K562 (cell line): Measurements from ENCODE around the gene RNF4. TPM values are rescaled to one million over a fixed set of nuclear protein-coding genes. Genes with fewer than 3 reads are reported as not detected.

Experiments used
- ATAC-seq: fragments of 200-7000 bp; cut with Tn5 transposase; 3 replicates; pipeline ENCODE4 v1.9.1; 2020; ENCODE audit warnings: moderate library complexity
- BruUV-seq: library from RNA; stranded (reverse); fragments of 400-500 nt; replicated peaks from 2 replicates; lab custom pipeline; 2021; lab: Mats Ljungman, UMichigan
- CTCF ChIA-PET: fragments of 300-600 bp; formaldehyde crosslinking; extraction: SDS; loops from one replicate; lab custom pipeline; 2021; ENCODE audit warnings: low intra/inter-chr PET ratio; lab: Yijun Ruan, JAX
- POLR2A ChIA-PET: fragments of 300-600, 350-650 bp; sonication (Branson Sonifier 250); formaldehyde crosslinking; extraction: SDS; loops from one replicate; lab custom pipeline; 2021; ENCODE audit warnings: antibody characterized with exemption, inconsistent platforms; lab: Yijun Ruan, JAX
- DNase-seq, 4 experiments: peaks; one replicate each; pipeline versions ENCODE4 v3.0.0 to v3.0.0-alpha.2; 2011 to 2018; ENCODE audit warnings: low spot score in 3 of 4, mixed read lengths in 3 of 4; ENCODE audit errors: extremely low read depth in 1 of 4
- FAIRE-seq: peaks from 2 replicates; lab custom pipeline; 2011; peaks lifted over from hg19 to GRCh38; lab: Jason Lieb, UNC
- H2AFZ ChIP-seq: 2 replicates; pipeline ENCODE4 v1.6.0; 2011; ENCODE audit warnings: low read depth, low read length, control low read depth, inconsistent platforms
- H3K27ac ChIP-seq: fragments of 200-600 bp; 3 replicates; pipeline ENCODE4 v1.8.0; 2011; ENCODE audit warnings: low read depth, mild to moderate bottlenecking, control low read depth, inconsistent platforms, low read length, moderate library complexity, mixed read lengths; ENCODE audit errors: extremely low read depth
- H3K27me3 ChIP-seq, 2 experiments: fragments of 300-600 bp in 1 of 2; 2 replicates in 1 of 2; 3 replicates in 1 of 2; pipeline versions ENCODE4 v1.6.0 to v1.8.0; 2011; ENCODE audit warnings: inconsistent platforms in 2 of 2, low read length in 2 of 2, mild to moderate bottlenecking in 1 of 2, mixed read lengths in 1 of 2, moderate library complexity in 1 of 2; ENCODE audit not compliant: control insufficient read depth in 2 of 2, insufficient read depth in 2 of 2
- H3K36me3 ChIP-seq: fragments of 300-600 bp; 3 replicates; pipeline ENCODE4 v1.8.0; 2011; ENCODE audit warnings: mild to moderate bottlenecking, low read length, inconsistent platforms; ENCODE audit not compliant: control insufficient read depth, insufficient read depth
- H3K4me1 ChIP-seq, 2 experiments: fragments of 200-600 bp in 1 of 2; replicated peaks in 1 of 2; 2 replicates in 1 of 2; 3 replicates in 1 of 2; pipeline versions ENCODE4 v1.5.1 to v1.8.0; 2011; ENCODE audit warnings: inconsistent platforms in 2 of 2, low read length in 2 of 2, mild to moderate bottlenecking in 1 of 2, mixed read lengths in 1 of 2, moderate library complexity in 1 of 2; ENCODE audit not compliant: control insufficient read depth in 2 of 2, insufficient read depth in 2 of 2
- H3K4me2 ChIP-seq: 2 replicates; pipeline ENCODE4 v1.6.1; 2011; ENCODE audit warnings: low read length, control low read depth, inconsistent platforms, mixed read lengths; ENCODE audit not compliant: insufficient read depth
- H3K4me3 ChIP-seq: fragments of 200-600 bp; sonication (generic), shearing (Covaris generic); 2 replicates; pipeline ENCODE4 v1.5.1; 2016; ENCODE audit warnings: control low read depth, inconsistent platforms
- H3K79me2 ChIP-seq: fragments of 200-600 bp; 3 replicates; pipeline ENCODE4 v1.8.0; 2011; ENCODE audit warnings: low read length, inconsistent platforms; ENCODE audit not compliant: control insufficient read depth, insufficient read depth
- H3K9ac ChIP-seq, 2 experiments: 2 replicates each; pipeline versions ENCODE4 v1.6.0 to v1.6.1; 2011; ENCODE audit warnings: low read depth in 2 of 2, low read length in 2 of 2, control low read depth in 1 of 2, inconsistent platforms in 1 of 2, mild to moderate bottlenecking in 1 of 2, mixed read lengths in 1 of 2; ENCODE audit not compliant: insufficient read depth in 1 of 2
- H3K9me1 ChIP-seq: one replicate; pipeline ENCODE4 v1.6.0; 2011; ENCODE audit warnings: inconsistent platforms, mild to moderate bottlenecking, low read length, moderate library complexity; ENCODE audit not compliant: control insufficient read depth, insufficient read depth
- H3K9me3 ChIP-seq: replicated peaks from 2 replicates; pipeline ENCODE4 v1.5.1; 2011; ENCODE audit warnings: low read depth, low read length, inconsistent platforms; ENCODE audit not compliant: control insufficient read depth, insufficient read depth
- H4K20me1 ChIP-seq: replicated peaks from 2 replicates; pipeline ENCODE4 v1.6.1; 2011; ENCODE audit warnings: low read length, inconsistent platforms, mixed read lengths; ENCODE audit not compliant: control insufficient read depth, insufficient read depth
- MLX ChIP-seq, 2 experiments: fragments of 450-650 bp in 1 of 2; sonication (generic) in 1 of 2; formaldehyde crosslinking; conservative IDR thresholded peaks; 2 replicates each; pipeline versions ENCODE4 v1.4.0 to v1.8.1; 2020 to 2022; ENCODE audit warnings: mild to moderate bottlenecking in 1 of 2, missing genetic modification reagents in 1 of 2
- ZNF584 ChIP-seq: fragments of 200-800 bp; sonication (Bioruptor generic); IDR thresholded peaks from 2 replicates; pipeline ENCODE4 v1.6.1; 2016; ENCODE audit warnings: low read depth, mild to moderate bottlenecking, missing genetic modification characterization, missing compliant biosample characterization
- WGBS: fragments of 100-300 bp; shearing (Covaris generic); methylation state at CpG from one replicate; pipeline ENCODE4 v1.1.6; 2016; ENCODE audit warnings: low coverage, mixed read lengths; ENCODE audit not compliant: insufficient coverage; ENCODE audit errors: missing lambda C conversion rate; 5-methylcytosine and 5-hydroxymethylcytosine counted together
- in situ Hi-C: fragments of 300-500 bp; cut with MboI; formaldehyde crosslinking; loops from 4 replicates; pipeline ENCODE4 v1.15.0; 2018; ENCODE audit warnings: inconsistent platforms, mixed read lengths
- intact Hi-C: fragments of 100-400 bp; cut with micrococcal nuclease; formaldehyde crosslinking; loops from 2 replicates; pipeline ENCODE4 v1.14.2; 2022
- polyA plus RNA-seq, 8 experiments: library from polyadenylated mRNA; depleted of rRNA in 4 of 8; stranded (reverse) in 5 of 8; unstranded in 3 of 8; fragments of >200 nt; fragmentation: Nextera tagmentation in 2 of 8; fragmentation: Illumina TruSeq in 1 of 8; extraction: Ambion mirVana in 2 of 8; extraction: Trizol in 1 of 8; gene quantifications; 2 replicates each; pipeline versions ENCODE4 v1.2.1 to v1.2.3, GENCODE V29; 2011 to 2014; ENCODE audit warnings: inconsistent platforms in 1 of 8, missing spikeins in 1 of 8
- total RNA-seq, 7 experiments: library from RNA; depleted of rRNA in 6 of 7; stranded (reverse); fragments of >200 nt in 6 of 7; fragmentation: Illumina TruSeq in 2 of 7; extraction: Trizol in 2 of 7; gene quantifications; 2 replicates each; pipeline versions ENCODE4 v1.2.1 to v1.2.3, GENCODE V29; 2011 to 2021; ENCODE audit warnings: low replicate concordance in 1 of 7
- TF ChIP-seq, protein P1 (sequence below): sonication (generic); formaldehyde crosslinking; IDR thresholded peaks from 2 replicates; pipeline ENCODE4 v1.9.0; 2022; ENCODE audit warnings: mild to moderate bottlenecking, missing genetic modification reagents
- TF ChIP-seq, protein P2 (sequence below): fragments of 200-800 bp; sonication (Bioruptor generic); IDR thresholded peaks from 2 replicates; pipeline ENCODE4 v1.6.1; 2017; ENCODE audit warnings: missing genetic modification characterization, missing compliant biosample characterization
- TF ChIP-seq, protein P3 (sequence below), 2 experiments: fragments of 200-800 bp in 1 of 2; sonication (Bioruptor generic) in 1 of 2; sonication (generic) in 1 of 2; formaldehyde crosslinking in 1 of 2; IDR thresholded peaks in 1 of 2; conservative IDR thresholded peaks in 1 of 2; 2 replicates each; pipeline versions ENCODE4 v1.5.0 to v1.6.1; 2016 to 2020; ENCODE audit warnings: missing compliant biosample characterization in 1 of 2, missing genetic modification characterization in 1 of 2, missing genetic modification reagents in 1 of 2
- TF ChIP-seq, protein P4 (sequence below): sonication (generic); formaldehyde crosslinking; IDR thresholded peaks from 2 replicates; pipeline ENCODE4 v1.9.0; 2022; ENCODE audit warnings: mild to moderate bottlenecking, missing genetic modification reagents

RNF4 gene
- total and polyA plus RNA-seq, 9 of the 15 experiments (the other 6 are each of a cell fraction or from before 2014, with no cell fraction given) = 19.2 to 59.3 (median 44.8) TPM

- Histone ChIP-seq H3K9me3 (no peaks in the 10 kb centered on the region), H3K4me1 (peaks cover 0 to under 1% of the 10 kb centered on the region in 2 experiments; a peak in 2 of 5 replicates), H3K79me2 (peaks cover 81% of the 10 kb centered on the region), H3K9ac (peak overlapping the region in 1 of 2 experiments; percentile 57; a peak in 1 of 4 replicates), H2AFZ (no peak overlapping the region), H3K36me3 (peaks cover 75% of the 10 kb centered on the region), H3K4me2 (no peak overlapping the region), H4K20me1 (peaks cover 48% of the 10 kb centered on the region), H3K4me3 (no peak overlapping the region), H3K27ac (peak overlapping the region; percentile 16; the same call in 1 of the 3 replicates), H3K9me1 (no peaks in the 10 kb centered on the region), H3K27me3 (no peaks in the 10 kb centered on the region)
- intact Hi-C loops = no loop called here
- in situ Hi-C loops = no loop called here
- no TSS peak for BruUV-seq
- ChIA-PET CTCF (no interaction called here), POLR2A (interaction anchor here (0.6 to 1.2 kb wide), 4 partner anchors 11 to 643 kb away, joined by 3 to 4 read pairs (median 4); no protein-coding TSS in a partner anchor)
- TF ChIP-seq, protein P1, sequence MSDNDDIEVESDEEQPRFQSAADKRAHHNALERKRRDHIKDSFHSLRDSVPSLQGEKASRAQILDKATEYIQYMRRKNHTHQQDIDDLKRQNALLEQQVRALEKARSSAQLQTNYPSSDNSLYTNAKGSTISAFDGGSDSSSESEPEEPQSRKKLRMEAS (CRISPR knock-in tag) = 0 out of 2 replicates have a peak, but pooled peaks have one; percentile 27
- no peak for TF ChIP-seq MLX (CRISPR knock-in tag; conservative IDR thresholded peaks at IDR 0.05)
- TF ChIP-seq ZNF584 = peak; percentile 87
- TF ChIP-seq, protein P2, sequence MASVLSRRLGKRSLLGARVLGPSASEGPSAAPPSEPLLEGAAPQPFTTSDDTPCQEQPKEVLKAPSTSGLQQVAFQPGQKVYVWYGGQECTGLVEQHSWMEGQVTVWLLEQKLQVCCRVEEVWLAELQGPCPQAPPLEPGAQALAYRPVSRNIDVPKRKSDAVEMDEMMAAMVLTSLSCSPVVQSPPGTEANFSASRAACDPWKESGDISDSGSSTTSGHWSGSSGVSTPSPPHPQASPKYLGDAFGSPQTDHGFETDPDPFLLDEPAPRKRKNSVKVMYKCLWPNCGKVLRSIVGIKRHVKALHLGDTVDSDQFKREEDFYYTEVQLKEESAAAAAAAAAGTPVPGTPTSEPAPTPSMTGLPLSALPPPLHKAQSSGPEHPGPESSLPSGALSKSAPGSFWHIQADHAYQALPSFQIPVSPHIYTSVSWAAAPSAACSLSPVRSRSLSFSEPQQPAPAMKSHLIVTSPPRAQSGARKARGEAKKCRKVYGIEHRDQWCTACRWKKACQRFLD (CRISPR knock-in tag) = 0 out of 2 replicates have a peak, but pooled peaks have one; percentile 60
- TF ChIP-seq, protein P3, sequence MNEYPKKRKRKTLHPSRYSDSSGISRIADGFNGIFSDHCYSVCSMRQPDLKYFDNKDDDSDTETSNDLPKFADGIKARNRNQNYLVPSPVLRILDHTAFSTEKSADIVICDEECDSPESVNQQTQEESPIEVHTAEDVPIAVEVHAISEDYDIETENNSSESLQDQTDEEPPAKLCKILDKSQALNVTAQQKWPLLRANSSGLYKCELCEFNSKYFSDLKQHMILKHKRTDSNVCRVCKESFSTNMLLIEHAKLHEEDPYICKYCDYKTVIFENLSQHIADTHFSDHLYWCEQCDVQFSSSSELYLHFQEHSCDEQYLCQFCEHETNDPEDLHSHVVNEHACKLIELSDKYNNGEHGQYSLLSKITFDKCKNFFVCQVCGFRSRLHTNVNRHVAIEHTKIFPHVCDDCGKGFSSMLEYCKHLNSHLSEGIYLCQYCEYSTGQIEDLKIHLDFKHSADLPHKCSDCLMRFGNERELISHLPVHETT (CRISPR knock-in tag; conservative IDR thresholded peaks at IDR 0.05 in 1 of 2, IDR thresholded peaks at IDR 0.05 in 1 of 2) = no peak
- TF ChIP-seq, protein P4, sequence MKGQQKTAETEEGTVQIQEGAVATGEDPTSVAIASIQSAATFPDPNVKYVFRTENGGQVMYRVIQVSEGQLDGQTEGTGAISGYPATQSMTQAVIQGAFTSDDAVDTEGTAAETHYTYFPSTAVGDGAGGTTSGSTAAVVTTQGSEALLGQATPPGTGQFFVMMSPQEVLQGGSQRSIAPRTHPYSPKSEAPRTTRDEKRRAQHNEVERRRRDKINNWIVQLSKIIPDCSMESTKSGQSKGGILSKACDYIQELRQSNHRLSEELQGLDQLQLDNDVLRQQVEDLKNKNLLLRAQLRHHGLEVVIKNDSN (CRISPR knock-in tag) = 0 out of 2 replicates have a peak, but pooled peaks have one; percentile 11
- DNase-seq = no peak
- ATAC-seq = no peak
- FAIRE-seq = no peak
- WGBS = 92% methylated on average over 9 of the region's 9 CpGs
Measured at GRCh38 chr4:2489841-2490552, 21.1 kb downstream of the RNF4 start.
